Measurements from ENCODE around the gene GXYLT1.
"Not testable (repeated sequence)": the region's sequence is repeated elsewhere in the genome, so short reads cannot be mapped to it uniquely, and the experiment has no call there.

Gene GXYLT1

GRCh38 chr12:42144408-42145196 lies at the start of gene GXYLT1:
TSS of gene GXYLT1 (minus strand) at chr12:42144874. CDS start at chr12:42144646, 228 bp downstream.
- DNase-seq (ENCODE audit: low spot score) = peak; percentile 84

GRCh38 chr12:42192686-42193085 lies 48.0 kb upstream of the GXYLT1 start:
- DNase-seq (ENCODE audit: low spot score) = no peak

GRCh38 chr12:42192258-42192657 lies 47.6 kb upstream of the GXYLT1 start:
- no peak for DNase-seq (ENCODE audit: low spot score)

GRCh38 chr12:42190376-42190775 lies 45.7 kb upstream of the GXYLT1 start:
- DNase-seq (ENCODE audit: low spot score) = no peak

- DNase-seq (ENCODE audit: low spot score) = not testable (repeated sequence)
Observed at GRCh38 chr12:42188275-42188674, 43.6 kb upstream of the GXYLT1 start.

GRCh38 chr12:42187799-42188198 lies 43.1 kb upstream of the GXYLT1 start:
- DNase-seq (ENCODE audit: low spot score) = no peak

- no peak for DNase-seq (ENCODE audit: low spot score)
Observed at GRCh38 chr12:42186793-42187192, 42.1 kb upstream of the GXYLT1 start.

GRCh38 chr12:42182394-42182793 lies 37.7 kb upstream of the GXYLT1 start:
- DNase-seq (ENCODE audit: low spot score) = no peak

- no peak for DNase-seq (ENCODE audit: low spot score)
Observed at GRCh38 chr12:42180990-42181596, 36.4 kb upstream of the GXYLT1 start.

GRCh38 chr12:42178101-42178500 lies 33.4 kb upstream of the GXYLT1 start:
- no peak for DNase-seq (ENCODE audit: low spot score)

- DNase-seq (ENCODE audit: low spot score) = no peak
Observed at GRCh38 chr12:42174978-42175377, 30.3 kb upstream of the GXYLT1 start.

GRCh38 chr12:42173961-42174521 lies 29.4 kb upstream of the GXYLT1 start:
- no peak for DNase-seq (ENCODE audit: low spot score)

GRCh38 chr12:42172441-42173210 lies 28.0 kb upstream of the GXYLT1 start:
- no peak for DNase-seq (ENCODE audit: low spot score)

GRCh38 chr12:42167711-42168110 lies 23.0 kb upstream of the GXYLT1 start:
- DNase-seq (ENCODE audit: low spot score) = no peak

- DNase-seq (ENCODE audit: low spot score) = no peak
Observed at GRCh38 chr12:42166501-42166900, 21.8 kb upstream of the GXYLT1 start.

GRCh38 chr12:42163913-42164312 lies 19.2 kb upstream of the GXYLT1 start:
- DNase-seq (ENCODE audit: low spot score) = no peak

GRCh38 chr12:42162965-42163364 lies 18.3 kb upstream of the GXYLT1 start:
- DNase-seq (ENCODE audit: low spot score) = no peak

GRCh38 chr12:42162193-42162592 lies 17.5 kb upstream of the GXYLT1 start:
- no peak for DNase-seq (ENCODE audit: low spot score)

GRCh38 chr12:42161529-42161928 lies 16.9 kb upstream of the GXYLT1 start:
- DNase-seq (ENCODE audit: low spot score) = no peak

- DNase-seq (ENCODE audit: low spot score) = no peak
Observed at GRCh38 chr12:42156232-42156631, 11.6 kb upstream of the GXYLT1 start.

GRCh38 chr12:42145552-42146215 lies 1.0 kb upstream of the GXYLT1 start:
- DNase-seq (ENCODE audit: low spot score) = no peak

GRCh38 chr12:42145197-42145549 lies 499 bp upstream of the GXYLT1 start:
- DNase-seq (ENCODE audit: low spot score) = no peak

All from hematopoietic multipotent progenitor cell treated with erythropoietin and hydrocortisone succinate and interleukin-3 and kit ligand, for 17 days (in vitro differentiated cells).